ENCODE data around the gene GPC1.

Gene GPC1

GRCh38 chr2:240500561-240501423 lies 65.3 kb downstream of the GPC1 start:
- no peak for DNase-seq (ENCODE audit: low read depth)

- DNase-seq (ENCODE audit: low read depth): no peak
Measured at GRCh38 chr2:240501531-240501991, 66.1 kb downstream of the GPC1 start.

- DNase-seq (ENCODE audit: low read depth): no peak
Measured at GRCh38 chr2:240502059-240502429, 66.6 kb downstream of the GPC1 start.

GRCh38 chr2:240502430-240503121 lies 67.1 kb downstream of the GPC1 start:
- no peak for DNase-seq (ENCODE audit: low read depth)

- no peak for DNase-seq (ENCODE audit: low read depth)
Measured at GRCh38 chr2:240503375-240503774, 67.9 kb downstream of the GPC1 start.

- no peak for DNase-seq (ENCODE audit: low read depth)
Measured at GRCh38 chr2:240503848-240504247, 68.4 kb downstream of the GPC1 start.

GRCh38 chr2:240505910-240506309 lies 70.4 kb downstream of the GPC1 start:
- DNase-seq (ENCODE audit: low read depth): no peak

GRCh38 chr2:240506406-240507059 lies 71.1 kb downstream of the GPC1 start:
- DNase-seq (ENCODE audit: low read depth): no peak

- no peak for DNase-seq (ENCODE audit: low read depth)
Measured at GRCh38 chr2:240507060-240507777, 71.8 kb downstream of the GPC1 start.

- no peak for DNase-seq (ENCODE audit: low read depth)
Measured at GRCh38 chr2:240507778-240508251, 72.4 kb downstream of the GPC1 start.

GRCh38 chr2:240508832-240509545 lies 73.5 kb downstream of the GPC1 start:
- DNase-seq (ENCODE audit: low read depth): no peak

GRCh38 chr2:240509667-240510512 lies 74.4 kb downstream of the GPC1 start:
- DNase-seq (ENCODE audit: low read depth): no peak

GRCh38 chr2:240510513-240511210 lies 75.2 kb downstream of the GPC1 start:
- no peak for DNase-seq (ENCODE audit: low read depth)

GRCh38 chr2:240511351-240512108 lies 76.1 kb downstream of the GPC1 start:
- no peak for DNase-seq (ENCODE audit: low read depth)

GRCh38 chr2:240512109-240512485 lies 76.6 kb downstream of the GPC1 start:
- DNase-seq (ENCODE audit: low read depth): no peak

- DNase-seq (ENCODE audit: low read depth): no peak
Measured at GRCh38 chr2:240512666-240513535, 77.4 kb downstream of the GPC1 start.

- peak; percentile 64 for DNase-seq (ENCODE audit: low read depth)
Measured at GRCh38 chr2:240513549-240514287, 78.3 kb downstream of the GPC1 start.
